HEK293 (cell line): ENCODE data around the gene DUSP14.
A peak's percentile ranks its signal among the peaks of the same experiment; 100 is the strongest.

Source experiments
- BCL11A ChIP-seq: fragments of 450-650 bp; formaldehyde crosslinking; IDR thresholded peaks from 2 replicates; pipeline ENCODE4 v1.5.1; 2016; ENCODE audit warnings: low read depth, missing biosample characterization, missing genetic modification characterization
- BCL11B ChIP-seq: fragments of 450-650 bp; formaldehyde crosslinking; IDR thresholded peaks from 2 replicates; pipeline ENCODE4 v1.5.1; 2016; ENCODE audit warnings: low read depth, missing biosample characterization, missing genetic modification characterization
- GLIS1 ChIP-seq: fragments of 450-650 bp; formaldehyde crosslinking; IDR thresholded peaks from 2 replicates; pipeline ENCODE4 v1.5.1; 2016; ENCODE audit warnings: missing biosample characterization, missing genetic modification characterization
- ZFP3 ChIP-seq: fragments of 450-650 bp; formaldehyde crosslinking; IDR thresholded peaks from 2 replicates; pipeline ENCODE4 v1.5.1; 2016; ENCODE audit warnings: low read depth, missing biosample characterization, missing genetic modification characterization
- ZNF132 ChIP-seq: fragments of 450-650 bp; formaldehyde crosslinking; IDR thresholded peaks from 2 replicates; pipeline ENCODE4 v1.5.1; 2017; ENCODE audit warnings: missing biosample characterization, missing genetic modification characterization, borderline replicate concordance
- ZNF133 ChIP-seq: fragments of 450-650 bp; formaldehyde crosslinking; IDR thresholded peaks from 2 replicates; pipeline ENCODE4 v1.5.1; 2016; ENCODE audit warnings: missing biosample characterization, missing genetic modification characterization
- ZNF184 ChIP-seq: fragments of 450-650 bp; IDR thresholded peaks from 2 replicates; pipeline ENCODE4 v1.5.1; 2018; ENCODE audit warnings: missing biosample characterization, mild to moderate bottlenecking, missing genetic modification characterization
- ZNF23 ChIP-seq: fragments of 450-650 bp; formaldehyde crosslinking; IDR thresholded peaks from 2 replicates; pipeline ENCODE4 v1.5.1; 2016; ENCODE audit warnings: missing biosample characterization, missing genetic modification characterization, borderline replicate concordance
- ZNF354C ChIP-seq: fragments of 450-650 bp; formaldehyde crosslinking; IDR thresholded peaks from 2 replicates; pipeline ENCODE4 v1.5.1; 2016; ENCODE audit warnings: missing biosample characterization, missing genetic modification characterization, low read depth, borderline replicate concordance
- ZNF48 ChIP-seq: fragments of 450-650 bp; formaldehyde crosslinking; IDR thresholded peaks from 2 replicates; pipeline ENCODE4 v1.5.1; 2016; ENCODE audit warnings: missing biosample characterization, missing genetic modification characterization
- ZNF558 ChIP-seq: fragments of 450-650 bp; formaldehyde crosslinking; IDR thresholded peaks from 2 replicates; pipeline ENCODE4 v1.5.1; 2016; ENCODE audit warnings: missing biosample characterization, missing genetic modification characterization
- ZNF624 ChIP-seq: fragments of 450-650 bp; formaldehyde crosslinking; IDR thresholded peaks from 2 replicates; pipeline ENCODE4 v1.5.1; 2017; ENCODE audit warnings: missing biosample characterization, missing genetic modification characterization
- ZNF76 ChIP-seq: fragments of 450-650 bp; formaldehyde crosslinking; IDR thresholded peaks from 2 replicates; pipeline ENCODE4; 2016; ENCODE audit warnings: low read depth, missing biosample characterization, missing genetic modification characterization, borderline replicate concordance
- TF ChIP-seq, protein P1 (sequence below): fragments of 450-650 bp; formaldehyde crosslinking; IDR thresholded peaks from 2 replicates; pipeline ENCODE4 v1.5.1; 2016; ENCODE audit warnings: missing biosample characterization, missing genetic modification characterization
- TF ChIP-seq, protein P2 (sequence below): fragments of 450-650 bp; formaldehyde crosslinking; IDR thresholded peaks from 2 replicates; pipeline ENCODE4 v1.5.1; 2016; ENCODE audit warnings: missing biosample characterization, missing genetic modification characterization
- TF ChIP-seq, protein P3 (sequence below): fragments of 450-650 bp; formaldehyde crosslinking; conservative IDR thresholded peaks from 2 replicates; pipeline ENCODE4 v1.5.1; 2016; ENCODE audit warnings: low read depth, missing biosample characterization, missing genetic modification characterization
- TF ChIP-seq, protein P4 (sequence below): fragments of 450-650 bp; formaldehyde crosslinking; IDR thresholded peaks from 2 replicates; pipeline ENCODE4 v1.5.1; 2017; ENCODE audit warnings: missing biosample characterization, missing genetic modification characterization
- TF ChIP-seq, protein P5 (sequence below): fragments of 450-650 bp; formaldehyde crosslinking; IDR thresholded peaks from 2 replicates; pipeline ENCODE4 v1.5.1; 2016; ENCODE audit warnings: missing biosample characterization, missing genetic modification characterization
- TF ChIP-seq, protein P6 (sequence below): fragments of 450-650 bp; formaldehyde crosslinking; IDR thresholded peaks from 2 replicates; pipeline ENCODE4 v1.5.1; 2016; ENCODE audit warnings: missing biosample characterization, missing genetic modification characterization

DUSP14 gene

GRCh38 chr17:37490638-37491614 lies 1.2 kb downstream of the DUSP14 start (continued):
- TF ChIP-seq BCL11B (tag by site-specific recombination) (no peak), ZNF132 (tag by site-specific recombination) (no peak), ZNF558 (tag by site-specific recombination) (no peak), ZNF133 (no peak), ZFP3 (tag by site-specific recombination) (no peak), ZNF354C (tag by site-specific recombination) (no peak), ZNF48 (tag by site-specific recombination) (no peak), ZNF76 (tag by site-specific recombination) (no peak), ZNF624 (tag by site-specific recombination) (no peak), GLIS1 (peak; percentile 66), ZNF184 (tag by site-specific recombination) (no peak), ZNF23 (tag by site-specific recombination) (no peak), BCL11A (tag by site-specific recombination) (no peak)
- TF ChIP-seq, protein P1, sequence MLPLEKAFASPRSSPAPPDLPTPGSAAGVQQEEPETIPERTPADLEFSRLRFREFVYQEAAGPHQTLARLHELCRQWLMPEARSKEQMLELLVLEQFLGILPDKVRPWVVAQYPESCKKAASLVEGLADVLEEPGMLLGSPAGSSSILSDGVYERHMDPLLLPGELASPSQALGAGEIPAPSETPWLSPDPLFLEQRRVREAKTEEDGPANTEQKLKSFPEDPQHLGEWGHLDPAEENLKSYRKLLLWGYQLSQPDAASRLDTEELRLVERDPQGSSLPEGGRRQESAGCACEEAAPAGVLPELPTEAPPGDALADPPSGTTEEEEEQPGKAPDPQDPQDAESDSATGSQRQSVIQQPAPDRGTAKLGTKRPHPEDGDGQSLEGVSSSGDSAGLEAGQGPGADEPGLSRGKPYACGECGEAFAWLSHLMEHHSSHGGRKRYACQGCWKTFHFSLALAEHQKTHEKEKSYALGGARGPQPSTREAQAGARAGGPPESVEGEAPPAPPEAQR (tag by site-specific recombination), result no peak
- TF ChIP-seq, protein P2, sequence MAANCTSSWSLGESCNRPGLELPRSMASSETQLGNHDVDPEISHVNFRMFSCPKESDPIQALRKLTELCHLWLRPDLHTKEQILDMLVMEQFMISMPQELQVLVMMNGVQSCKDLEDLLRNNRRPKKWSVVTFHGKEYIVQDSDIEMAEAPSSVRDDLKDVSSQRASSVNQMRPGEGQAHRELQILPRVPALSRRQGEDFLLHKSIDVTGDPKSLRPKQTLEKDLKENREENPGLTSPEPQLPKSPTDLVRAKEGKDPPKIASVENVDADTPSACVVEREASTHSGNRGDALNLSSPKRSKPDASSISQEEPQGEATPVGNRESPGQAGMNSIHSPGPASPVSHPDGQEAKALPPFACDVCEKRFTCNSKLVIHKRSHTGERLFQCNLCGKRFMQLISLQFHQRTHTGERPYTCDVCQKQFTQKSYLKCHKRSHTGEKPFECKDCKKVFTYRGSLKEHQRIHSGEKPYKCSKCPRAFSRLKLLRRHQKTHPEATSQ, result no peak
- TF ChIP-seq, protein P3, sequence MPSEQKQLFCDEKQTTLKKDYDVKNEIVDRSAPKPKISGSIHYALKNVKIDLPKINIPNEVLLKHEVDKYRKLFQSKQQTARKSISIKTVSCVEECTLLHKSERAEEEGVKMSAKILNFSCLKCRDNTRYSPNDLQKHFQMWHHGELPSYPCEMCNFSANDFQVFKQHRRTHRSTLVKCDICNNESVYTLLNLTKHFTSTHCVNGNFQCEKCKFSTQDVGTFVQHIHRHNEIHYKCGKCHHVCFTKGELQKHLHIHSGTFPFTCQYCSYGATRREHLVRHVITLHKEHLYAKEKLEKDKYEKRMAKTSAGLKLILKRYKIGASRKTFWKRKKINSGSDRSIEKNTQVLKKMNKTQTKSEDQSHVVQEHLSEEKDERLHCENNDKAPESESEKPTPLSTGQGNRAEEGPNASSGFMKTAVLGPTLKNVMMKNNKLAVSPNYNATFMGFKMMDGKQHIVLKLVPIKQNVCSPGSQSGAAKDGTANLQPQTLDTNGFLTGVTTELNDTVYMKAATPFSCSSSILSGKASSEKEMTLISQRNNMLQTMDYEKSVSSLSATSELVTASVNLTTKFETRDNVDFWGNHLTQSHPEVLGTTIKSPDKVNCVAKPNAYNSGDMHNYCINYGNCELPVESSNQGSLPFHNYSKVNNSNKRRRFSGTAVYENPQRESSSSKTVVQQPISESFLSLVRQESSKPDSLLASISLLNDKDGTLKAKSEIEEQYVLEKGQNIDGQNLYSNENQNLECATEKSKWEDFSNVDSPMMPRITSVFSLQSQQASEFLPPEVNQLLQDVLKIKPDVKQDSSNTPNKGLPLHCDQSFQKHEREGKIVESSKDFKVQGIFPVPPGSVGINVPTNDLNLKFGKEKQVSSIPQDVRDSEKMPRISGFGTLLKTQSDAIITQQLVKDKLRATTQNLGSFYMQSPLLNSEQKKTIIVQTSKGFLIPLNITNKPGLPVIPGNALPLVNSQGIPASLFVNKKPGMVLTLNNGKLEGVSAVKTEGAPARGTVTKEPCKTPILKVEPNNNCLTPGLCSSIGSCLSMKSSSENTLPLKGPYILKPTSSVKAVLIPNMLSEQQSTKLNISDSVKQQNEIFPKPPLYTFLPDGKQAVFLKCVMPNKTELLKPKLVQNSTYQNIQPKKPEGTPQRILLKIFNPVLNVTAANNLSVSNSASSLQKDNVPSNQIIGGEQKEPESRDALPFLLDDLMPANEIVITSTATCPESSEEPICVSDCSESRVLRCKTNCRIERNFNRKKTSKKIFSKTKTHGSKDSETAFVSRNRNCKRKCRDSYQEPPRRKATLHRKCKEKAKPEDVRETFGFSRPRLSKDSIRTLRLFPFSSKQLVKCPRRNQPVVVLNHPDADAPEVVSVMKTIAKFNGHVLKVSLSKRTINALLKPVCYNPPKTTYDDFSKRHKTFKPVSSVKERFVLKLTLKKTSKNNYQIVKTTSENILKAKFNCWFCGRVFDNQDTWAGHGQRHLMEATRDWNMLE (tag by site-specific recombination), result no peak
- TF ChIP-seq, protein P4, sequence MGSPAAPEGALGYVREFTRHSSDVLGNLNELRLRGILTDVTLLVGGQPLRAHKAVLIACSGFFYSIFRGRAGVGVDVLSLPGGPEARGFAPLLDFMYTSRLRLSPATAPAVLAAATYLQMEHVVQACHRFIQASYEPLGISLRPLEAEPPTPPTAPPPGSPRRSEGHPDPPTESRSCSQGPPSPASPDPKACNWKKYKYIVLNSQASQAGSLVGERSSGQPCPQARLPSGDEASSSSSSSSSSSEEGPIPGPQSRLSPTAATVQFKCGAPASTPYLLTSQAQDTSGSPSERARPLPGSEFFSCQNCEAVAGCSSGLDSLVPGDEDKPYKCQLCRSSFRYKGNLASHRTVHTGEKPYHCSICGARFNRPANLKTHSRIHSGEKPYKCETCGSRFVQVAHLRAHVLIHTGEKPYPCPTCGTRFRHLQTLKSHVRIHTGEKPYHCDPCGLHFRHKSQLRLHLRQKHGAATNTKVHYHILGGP (tag by site-specific recombination), result no peak
- TF ChIP-seq, protein P5, sequence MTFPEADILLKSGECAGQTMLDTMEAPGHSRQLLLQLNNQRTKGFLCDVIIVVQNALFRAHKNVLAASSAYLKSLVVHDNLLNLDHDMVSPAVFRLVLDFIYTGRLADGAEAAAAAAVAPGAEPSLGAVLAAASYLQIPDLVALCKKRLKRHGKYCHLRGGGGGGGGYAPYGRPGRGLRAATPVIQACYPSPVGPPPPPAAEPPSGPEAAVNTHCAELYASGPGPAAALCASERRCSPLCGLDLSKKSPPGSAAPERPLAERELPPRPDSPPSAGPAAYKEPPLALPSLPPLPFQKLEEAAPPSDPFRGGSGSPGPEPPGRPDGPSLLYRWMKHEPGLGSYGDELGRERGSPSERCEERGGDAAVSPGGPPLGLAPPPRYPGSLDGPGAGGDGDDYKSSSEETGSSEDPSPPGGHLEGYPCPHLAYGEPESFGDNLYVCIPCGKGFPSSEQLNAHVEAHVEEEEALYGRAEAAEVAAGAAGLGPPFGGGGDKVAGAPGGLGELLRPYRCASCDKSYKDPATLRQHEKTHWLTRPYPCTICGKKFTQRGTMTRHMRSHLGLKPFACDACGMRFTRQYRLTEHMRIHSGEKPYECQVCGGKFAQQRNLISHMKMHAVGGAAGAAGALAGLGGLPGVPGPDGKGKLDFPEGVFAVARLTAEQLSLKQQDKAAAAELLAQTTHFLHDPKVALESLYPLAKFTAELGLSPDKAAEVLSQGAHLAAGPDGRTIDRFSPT, result no peak; the same call in 1 of the 2 replicates
- TF ChIP-seq, protein P6, sequence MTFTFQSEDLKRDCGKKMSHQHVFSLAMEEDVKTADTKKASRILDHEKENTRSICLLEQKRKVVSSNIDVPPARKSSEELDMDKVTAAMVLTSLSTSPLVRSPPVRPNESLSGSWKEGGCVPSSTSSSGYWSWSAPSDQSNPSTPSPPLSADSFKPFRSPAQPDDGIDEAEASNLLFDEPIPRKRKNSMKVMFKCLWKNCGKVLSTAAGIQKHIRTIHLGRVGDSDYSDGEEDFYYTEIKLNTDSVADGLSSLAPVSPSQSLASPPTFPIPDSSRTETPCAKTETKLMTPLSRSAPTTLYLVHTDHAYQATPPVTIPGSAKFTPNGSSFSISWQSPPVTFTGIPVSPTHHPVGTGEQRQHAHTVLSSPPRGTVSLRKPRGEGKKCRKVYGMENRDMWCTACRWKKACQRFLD (tag by site-specific recombination), result no peak
